Caco-2 (cell line): ENCODE results near the gene DNER. TPM values are rescaled to one million over a fixed set of nuclear protein-coding genes. Genes with fewer than 3 reads are reported as not detected.
"Not testable (repeated sequence)": the region's sequence is repeated elsewhere in the genome, so short reads cannot be mapped to it uniquely, and the experiment has no call there.

Source experiments
- BruUV-seq: library from RNA; stranded (reverse); fragments of 400-500 nt; replicated peaks from 2 replicates; lab custom pipeline; 2021; lab: Mats Ljungman, UMichigan
- CTCF ChIA-PET: fragments of 300-600 bp; sonication (Branson Sonifier 250); formaldehyde crosslinking; loops from one replicate; lab custom pipeline; 2022; ENCODE audit warnings: antibody characterized with exemption; lab: Charles Lee
- POLR2A ChIA-PET: fragments of 300-600 bp; sonication (Branson Sonifier 250); formaldehyde crosslinking; loops from one replicate; lab custom pipeline; 2022; ENCODE audit warnings: antibody characterized with exemption; lab: Charles Lee
- DNase-seq, 2 experiments: peaks; one replicate each; pipeline versions ENCODE4 v3.0.0 to v3.0.0-alpha.2; 2020 to 2022
- H3K27me3 ChIP-seq: replicated peaks from 2 replicates; pipeline ENCODE4 v1.6.0; 2011; ENCODE audit warnings: low read length; ENCODE audit not compliant: control insufficient read depth, insufficient read depth
- H3K36me3 ChIP-seq: 2 replicates; pipeline ENCODE4 v1.5.1; 2011; ENCODE audit warnings: low read length; ENCODE audit not compliant: control insufficient read depth, insufficient read depth
- H3K4me1 ChIP-seq: fragments of 250-450 bp; sonication (Bioruptor Pico); 2 replicates; pipeline ENCODE4 v1.5.1; 2020; ENCODE audit warnings: mild to moderate bottlenecking
- H3K4me3 ChIP-seq: 2 replicates; pipeline ENCODE4 v1.5.1; 2011; ENCODE audit warnings: low read depth, mild to moderate bottlenecking, control low read depth, low read length
- H3K9me3 ChIP-seq: fragments of 250-450 bp; sonication (Bioruptor Pico); 2 replicates; pipeline ENCODE4 v1.5.1; 2020; ENCODE audit warnings: mild to moderate bottlenecking, moderate library complexity
- H3K27ac Mint-ChIP-seq: one replicate; pipeline ENCODE4 v1.8.0; 2022; ENCODE audit warnings: mixed read lengths; ENCODE audit not compliant: unreplicated experiment
- H3K27me3 Mint-ChIP-seq: one replicate; pipeline ENCODE4 v1.8.0; 2022; ENCODE audit warnings: mixed read lengths; ENCODE audit not compliant: insufficient read depth, unreplicated experiment
- H3K36me3 Mint-ChIP-seq: one replicate; pipeline ENCODE4 v1.8.0; 2022; ENCODE audit warnings: mild to moderate bottlenecking, mixed read lengths; ENCODE audit not compliant: insufficient read depth, unreplicated experiment
- H3K4me1 Mint-ChIP-seq: one replicate; pipeline ENCODE4 v1.8.0; 2022; ENCODE audit warnings: low read depth, mixed read lengths; ENCODE audit not compliant: unreplicated experiment
- H3K4me3 Mint-ChIP-seq: one replicate; pipeline ENCODE4 v1.8.0; 2022; ENCODE audit warnings: mild to moderate bottlenecking, moderate library complexity, mixed read lengths; ENCODE audit not compliant: unreplicated experiment
- H3K9me3 Mint-ChIP-seq: one replicate; pipeline ENCODE4 v1.8.0; 2022; ENCODE audit warnings: mixed read lengths; ENCODE audit not compliant: unreplicated experiment
- intact Hi-C: fragments of 100-400 bp; cut with micrococcal nuclease; formaldehyde crosslinking; loops from one replicate; pipeline ENCODE4 v1.10.0; 2022; ENCODE audit not compliant: unreplicated experiment
- total RNA-seq: library from RNA; stranded (reverse); gene quantifications from 2 replicates; pipeline ENCODE4 v1.2.3, GENCODE V29; 2022
- TF ChIP-seq, protein P1 (sequence below), 2 experiments: fragments of 200-600 bp in 1 of 2; IDR thresholded peaks; 1 replicate in 1 of 2; 2 replicates in 1 of 2; pipeline versions ENCODE4 v1.5.1 to v1.8.0; 2011 to 2022; ENCODE audit warnings: antibody characterized with exemption in 1 of 2, control low read depth in 1 of 2, inconsistent platforms in 1 of 2, low read depth in 1 of 2, low read length in 1 of 2, mild to moderate bottlenecking in 1 of 2, moderate library complexity in 1 of 2; ENCODE audit not compliant: insufficient read depth in 1 of 2, severe bottlenecking in 1 of 2, unreplicated experiment in 1 of 2

Gene DNER
- total RNA-seq, 1 experiment from 2014 or later = not detected

DNA sequence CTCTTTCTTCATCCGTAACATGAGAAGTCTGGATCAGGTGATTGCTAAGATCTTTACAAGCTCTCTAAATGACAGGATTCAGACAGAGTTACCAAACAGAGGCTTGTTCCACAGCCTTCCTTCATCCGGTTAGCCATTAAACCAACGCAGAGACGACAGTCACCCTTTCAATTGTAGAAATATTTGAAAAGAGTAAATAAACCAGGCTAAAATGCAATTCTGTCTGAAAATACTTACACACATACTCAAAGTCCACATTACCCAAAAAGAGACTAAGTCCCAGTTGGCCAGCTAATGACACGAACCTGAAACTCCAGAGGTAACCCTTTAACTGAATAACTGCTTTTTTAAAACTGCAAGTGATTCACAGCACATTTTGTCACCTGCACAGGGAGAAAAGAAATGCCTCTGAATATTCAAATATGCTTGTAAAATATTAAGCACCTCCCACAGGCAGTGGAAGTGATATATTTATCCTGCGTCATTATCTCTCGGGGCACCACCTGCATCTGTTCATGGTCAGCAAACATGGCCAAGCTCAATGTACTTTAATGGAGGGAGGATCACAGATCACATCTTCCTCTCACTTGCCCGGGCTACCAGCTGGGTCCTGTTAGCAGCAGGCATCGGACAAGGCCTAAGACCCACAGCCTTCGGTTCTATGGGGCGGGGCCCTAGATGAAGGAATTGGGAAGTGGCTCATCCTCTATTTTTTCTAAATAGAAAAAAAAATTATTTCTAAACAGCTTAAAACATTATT lies 38.8 kb upstream of the DNER start:
- intact Hi-C loops = no loop called here
- Mint-ChIP-seq H3K4me3 (no peak overlapping the region), H3K36me3 (peaks cover 11% of the 10 kb centered on the region), H3K27me3 (no peaks in the 10 kb centered on the region), H3K4me1 (no peaks in the 10 kb centered on the region), H3K27ac (no peak overlapping the region), H3K9me3 (peaks cover 9% of the 10 kb centered on the region)
- CTCF ChIA-PET = no interaction called here
- Histone ChIP-seq H3K4me1 (no peaks in the 10 kb centered on the region), H3K4me3 (no peak overlapping the region), H3K36me3 (no peaks in the 10 kb centered on the region), H3K27me3 (no peaks in the 10 kb centered on the region), H3K9me3 (no peaks in the 10 kb centered on the region)
- TF ChIP-seq, protein P1, sequence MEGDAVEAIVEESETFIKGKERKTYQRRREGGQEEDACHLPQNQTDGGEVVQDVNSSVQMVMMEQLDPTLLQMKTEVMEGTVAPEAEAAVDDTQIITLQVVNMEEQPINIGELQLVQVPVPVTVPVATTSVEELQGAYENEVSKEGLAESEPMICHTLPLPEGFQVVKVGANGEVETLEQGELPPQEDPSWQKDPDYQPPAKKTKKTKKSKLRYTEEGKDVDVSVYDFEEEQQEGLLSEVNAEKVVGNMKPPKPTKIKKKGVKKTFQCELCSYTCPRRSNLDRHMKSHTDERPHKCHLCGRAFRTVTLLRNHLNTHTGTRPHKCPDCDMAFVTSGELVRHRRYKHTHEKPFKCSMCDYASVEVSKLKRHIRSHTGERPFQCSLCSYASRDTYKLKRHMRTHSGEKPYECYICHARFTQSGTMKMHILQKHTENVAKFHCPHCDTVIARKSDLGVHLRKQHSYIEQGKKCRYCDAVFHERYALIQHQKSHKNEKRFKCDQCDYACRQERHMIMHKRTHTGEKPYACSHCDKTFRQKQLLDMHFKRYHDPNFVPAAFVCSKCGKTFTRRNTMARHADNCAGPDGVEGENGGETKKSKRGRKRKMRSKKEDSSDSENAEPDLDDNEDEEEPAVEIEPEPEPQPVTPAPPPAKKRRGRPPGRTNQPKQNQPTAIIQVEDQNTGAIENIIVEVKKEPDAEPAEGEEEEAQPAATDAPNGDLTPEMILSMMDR (IDR thresholded peaks at IDR 0.05; ENCODE audit: insufficient read depth in 1 of 2, low read depth in 1 of 2, low read length in 1 of 2, severe bottlenecking in 1 of 2, unreplicated experiment in 1 of 2) = no peak
- peak in 1 of 2 experiments; percentile 15 for DNase-seq
- POLR2A ChIA-PET = no interaction called here
- BruUV-seq = no TSS peak

DNA sequence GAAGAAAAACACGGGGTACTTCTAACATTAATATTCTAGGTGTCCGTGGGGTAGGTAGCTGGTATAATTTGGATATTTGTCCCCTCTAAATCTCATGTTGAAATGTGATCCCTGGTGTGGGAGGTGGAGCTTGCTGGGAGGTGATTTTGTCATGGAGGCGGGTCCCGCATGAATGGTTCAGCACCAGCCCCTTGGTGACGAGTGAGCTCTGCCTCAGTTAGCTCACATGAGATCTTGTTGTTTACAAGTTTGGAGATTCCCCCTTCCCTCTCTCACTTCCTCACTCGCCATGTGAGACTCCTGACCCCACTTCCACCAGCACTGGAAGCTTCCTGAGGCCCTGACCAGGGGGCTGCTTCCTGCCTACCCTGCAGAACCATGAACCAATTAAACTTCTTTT lies 35.4 kb upstream of the DNER start:
- no peaks in the 10 kb centered on the region for H3K9me3 ChIP-seq
- BruUV-seq = no TSS peak
- no peak overlapping the region for H3K4me3 ChIP-seq
- Mint-ChIP-seq H3K36me3 (peaks cover 6% of the 10 kb centered on the region), H3K4me3 (no peak overlapping the region), H3K27ac (no peak overlapping the region), H3K4me1 (no peaks in the 10 kb centered on the region), H3K9me3 (no peaks in the 10 kb centered on the region), H3K27me3 (no peaks in the 10 kb centered on the region)
- H3K36me3 ChIP-seq = no peaks in the 10 kb centered on the region
- H3K27me3 ChIP-seq = no peaks in the 10 kb centered on the region
- POLR2A ChIA-PET = interaction anchor here (0.7 kb wide), 2 partner anchors 30 to 34 kb away, joined by 5 to 10 read pairs; no protein-coding TSS in a partner anchor
- no peaks in the 10 kb centered on the region for H3K4me1 ChIP-seq
- TF ChIP-seq, protein P1 (IDR thresholded peaks at IDR 0.05; ENCODE audit: insufficient read depth in 1 of 2, low read depth in 1 of 2, low read length in 1 of 2, severe bottlenecking in 1 of 2, unreplicated experiment in 1 of 2) = no peak
- intact Hi-C loops = no loop called here
- CTCF ChIA-PET = interaction anchor here (0.5 kb wide), 1 partner anchor 1755 kb away, joined by 7 read pairs; no protein-coding TSS in a partner anchor
- no peak for DNase-seq

DNA sequence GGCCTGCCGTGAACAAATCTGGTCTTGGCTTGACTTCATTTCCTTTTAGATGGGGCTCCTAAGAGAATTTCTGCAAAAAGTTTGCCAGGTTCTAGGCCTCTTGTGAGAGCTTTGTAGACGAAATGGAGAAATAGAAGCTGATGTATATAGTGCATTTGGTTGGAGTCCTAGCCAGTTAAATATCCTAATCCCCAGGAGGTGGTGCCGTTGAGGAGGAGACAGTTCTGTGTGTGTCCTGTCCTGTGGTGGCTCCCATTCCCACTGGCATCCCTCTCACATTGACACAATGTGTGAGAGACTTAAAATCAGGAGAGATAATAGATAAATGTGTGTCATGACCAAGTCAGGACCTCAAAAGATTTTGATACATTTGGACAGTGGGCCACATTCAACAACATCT lies 34.6 kb upstream of the DNER start:
- H3K4me1 ChIP-seq = no peaks in the 10 kb centered on the region
- Mint-ChIP-seq H3K27ac (no peak overlapping the region), H3K9me3 (no peaks in the 10 kb centered on the region), H3K4me3 (no peak overlapping the region), H3K27me3 (no peaks in the 10 kb centered on the region), H3K36me3 (peaks cover 6% of the 10 kb centered on the region), H3K4me1 (no peaks in the 10 kb centered on the region)
- no peaks in the 10 kb centered on the region for H3K36me3 ChIP-seq
- no peaks in the 10 kb centered on the region for H3K9me3 ChIP-seq
- POLR2A ChIA-PET = interaction anchor here (0.6 kb wide), 1 partner anchor 179 kb away, joined by 3 read pairs; no protein-coding TSS in a partner anchor
- no TSS peak for BruUV-seq
- intact Hi-C loops = no loop called here
- CTCF ChIA-PET = no interaction called here
- TF ChIP-seq, protein P1 (IDR thresholded peaks at IDR 0.05; ENCODE audit: insufficient read depth in 1 of 2, low read depth in 1 of 2, low read length in 1 of 2, severe bottlenecking in 1 of 2, unreplicated experiment in 1 of 2) = no peak
- H3K27me3 ChIP-seq = no peaks in the 10 kb centered on the region
- DNase-seq = no peak
- no peak overlapping the region for H3K4me3 ChIP-seq

DNA sequence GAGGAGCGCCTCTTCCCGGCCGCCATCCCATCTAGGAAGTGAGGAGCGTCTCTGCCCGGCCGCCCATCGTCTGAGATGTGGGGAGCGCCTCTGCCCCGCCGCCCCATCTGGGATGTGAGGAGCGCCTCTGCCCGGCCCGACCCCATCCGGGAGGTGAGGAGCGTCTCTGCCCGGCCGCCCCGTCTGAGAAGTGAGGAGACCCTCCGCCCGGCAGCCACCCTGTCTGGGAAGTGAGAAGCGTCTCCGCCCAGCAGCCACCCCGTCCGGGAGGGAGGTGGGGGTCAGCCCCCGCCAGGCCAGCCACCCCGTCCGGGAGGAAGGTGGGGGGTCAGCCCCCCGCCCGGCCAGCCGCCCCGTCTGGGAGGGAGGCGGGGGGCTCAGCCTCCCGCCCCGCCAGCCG lies 28.3 kb upstream of the DNER start:
- H3K9me3 ChIP-seq, POLR2A ChIA-PET, H3K27me3 ChIP-seq, H3K36me3 Mint-ChIP-seq, H3K4me1 ChIP-seq, H3K27me3 Mint-ChIP-seq, CTCF ChIA-PET, H3K4me3 Mint-ChIP-seq, H3K36me3 ChIP-seq, intact Hi-C loops, BruUV-seq, H3K4me3 ChIP-seq, H3K4me1 Mint-ChIP-seq, H3K27ac Mint-ChIP-seq, DNase-seq: not testable (repeated sequence)
- H3K9me3 Mint-ChIP-seq = peaks cover 15% of the 10 kb centered on the region
